Stimulated activated CD4-positive, alpha-beta T cell treated with anti-CD3 and anti-CD28 coated beads, Interleukin-2, amount 100 ng/mL, for 24 hours (primary cell): ENCODE data around the gene FXYD6.

Experiments
- DNase-seq, 2 donors: peaks; one replicate each; pipeline ENCODE4 v3.0.0-alpha.2; 2020

Gene FXYD6

GRCh38 chr11:117910525-117910924, 34.1 kb upstream of the FXYD6 start:
- DNase-seq = no peak

DNA sequence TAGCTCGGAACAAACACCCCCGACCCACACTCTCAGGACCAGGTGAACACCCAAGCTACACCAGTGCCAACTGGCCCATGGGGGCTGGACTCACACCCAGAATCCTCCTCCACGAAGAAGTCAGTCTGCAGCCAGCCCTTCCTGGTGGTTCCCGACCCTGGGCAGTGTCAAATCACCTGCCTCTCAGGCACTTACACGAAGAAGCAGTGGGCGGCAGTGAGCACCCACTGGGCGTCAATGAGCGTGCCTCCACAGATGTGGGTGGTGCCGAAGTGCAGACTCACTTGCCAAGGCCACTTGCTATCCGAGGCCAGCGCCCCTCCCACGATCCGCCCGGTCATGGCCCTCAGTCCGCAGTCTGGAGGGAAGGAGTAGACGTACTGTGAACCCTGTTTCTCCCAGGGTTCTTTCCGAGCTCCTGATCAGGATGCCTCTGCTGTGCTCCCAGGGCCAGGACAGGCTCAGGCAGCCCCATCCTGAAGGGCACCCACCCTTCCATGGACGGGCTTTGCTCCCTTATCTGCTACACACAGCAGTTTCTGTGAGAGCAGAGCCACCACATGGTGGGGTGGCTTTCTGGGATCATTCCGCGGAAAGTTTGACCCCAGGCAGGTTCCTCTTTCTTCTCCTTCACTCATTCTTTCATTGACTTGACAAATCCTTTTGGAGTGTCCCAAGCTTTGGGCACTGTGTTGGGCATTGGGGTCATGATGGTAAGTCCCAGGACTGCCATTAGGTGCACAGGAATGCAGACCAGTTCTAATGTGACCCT, 33.3 kb upstream of the FXYD6 start:
- DNase-seq = no peak

- DNase-seq = no peak
These were observed 32.6 kb upstream of the FXYD6 start for GRCh38 chr11:117908959-117909610.

DNA sequence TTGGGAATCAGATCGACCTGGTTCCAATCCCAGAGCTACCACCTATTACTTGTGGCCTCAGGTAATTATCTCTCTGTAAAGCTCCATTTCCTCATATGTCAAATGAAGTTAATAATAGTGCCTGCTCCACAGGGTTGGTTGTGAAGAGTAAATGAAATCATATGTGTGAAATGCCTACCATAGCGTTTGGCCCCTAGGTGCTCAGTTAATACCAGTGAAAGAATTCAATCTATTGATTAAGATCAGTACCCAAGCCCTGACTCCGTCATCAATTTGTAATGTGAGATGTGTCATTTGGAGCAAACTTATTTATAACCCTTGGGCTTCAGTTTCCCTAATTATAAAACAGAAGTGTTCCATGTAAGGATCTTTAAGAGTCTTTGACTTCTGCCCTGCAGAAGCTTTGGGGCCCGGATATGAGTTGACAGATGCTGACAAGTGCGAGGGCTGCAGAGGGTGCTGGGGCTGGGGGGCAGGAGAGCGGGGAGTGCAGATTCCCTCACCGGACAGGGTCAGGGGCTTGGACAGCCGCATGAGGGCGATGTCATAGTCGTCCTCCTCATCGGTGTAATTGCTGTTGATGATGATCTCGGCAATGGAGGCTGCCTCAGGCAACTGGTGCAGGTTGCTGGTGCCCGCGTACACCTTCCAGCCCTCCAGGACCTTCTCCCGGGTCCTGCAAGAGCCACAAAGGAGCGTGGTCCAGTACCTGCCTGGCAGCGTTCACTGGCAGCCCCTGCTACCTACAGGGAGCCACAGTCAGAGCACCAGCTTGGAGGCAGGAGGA, 31.8 kb upstream of the FXYD6 start:
- no peak for DNase-seq

- DNase-seq = peak; percentile 62 to 79
These were observed 31.0 kb upstream of the FXYD6 start for GRCh38 chr11:117907276-117908108.

GRCh38 chr11:117906710-117907109, 30.3 kb upstream of the FXYD6 start:
- no peak for DNase-seq

DNA sequence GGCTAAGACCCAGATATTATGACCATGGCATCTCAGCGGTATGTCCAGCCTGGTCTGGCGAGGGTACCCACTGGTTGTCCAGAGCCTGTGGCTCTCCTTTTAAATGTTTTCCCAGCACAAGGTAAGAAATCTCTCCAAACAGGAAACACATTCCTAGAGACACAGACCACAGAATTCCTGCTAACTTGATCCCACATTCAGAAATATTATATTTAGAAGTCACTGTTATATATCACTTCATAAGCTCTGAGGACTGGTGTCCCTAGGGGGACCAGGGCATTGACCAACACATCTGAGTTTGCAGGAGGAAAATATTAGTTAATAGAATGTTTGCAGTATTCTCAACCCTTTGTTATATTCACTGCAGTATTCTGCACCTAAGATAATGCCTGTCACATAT, 29.7 kb upstream of the FXYD6 start:
- DNase-seq = no peak

- no peak for DNase-seq
These were observed 29.1 kb upstream of the FXYD6 start for GRCh38 chr11:117905524-117905923.

DNA sequence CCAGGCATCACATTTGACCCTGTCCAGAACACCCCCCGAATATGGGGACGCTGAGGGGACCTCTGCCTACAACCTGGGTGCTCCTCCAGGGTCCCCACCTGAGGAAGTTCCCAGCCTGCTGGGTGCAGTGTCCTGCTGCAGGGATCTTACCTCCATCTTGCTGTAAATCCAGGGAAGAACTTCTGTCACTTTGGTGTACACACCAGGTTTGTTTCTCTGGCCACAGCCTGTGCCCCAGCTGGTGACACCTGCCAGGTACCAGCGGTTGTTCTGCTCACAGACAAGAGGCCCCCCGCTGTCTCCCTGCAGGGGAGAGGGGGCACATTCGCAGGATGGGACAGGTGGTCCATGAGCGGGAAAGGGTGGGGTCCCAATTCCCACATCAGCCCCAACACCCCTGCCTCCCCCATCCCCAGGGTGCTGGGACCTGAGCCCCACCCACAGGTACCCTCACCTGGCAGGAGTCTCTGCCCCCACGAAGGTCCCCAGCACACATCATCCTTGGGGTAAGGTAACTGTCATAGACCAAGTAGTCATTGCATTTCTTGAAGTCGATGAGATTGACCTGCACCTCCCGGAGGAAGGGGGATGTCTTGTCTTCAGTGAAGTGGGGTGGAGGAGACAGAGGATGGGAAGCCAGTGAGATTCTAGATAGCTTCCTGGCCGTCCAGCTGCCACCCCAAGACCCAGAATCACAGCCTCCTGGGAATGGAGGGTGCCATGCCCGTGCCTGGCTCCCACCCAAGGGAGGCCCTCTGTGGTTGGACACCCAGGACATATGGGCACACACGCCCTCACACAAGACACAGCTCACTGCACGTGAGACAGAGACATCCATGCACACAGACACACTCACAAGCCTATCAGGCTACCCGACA, 27.3 kb upstream of the FXYD6 start:
- no peak for DNase-seq

- no peak for DNase-seq
These were observed 25.8 kb upstream of the FXYD6 start for GRCh38 chr11:117902001-117902845.

GRCh38 chr11:117901601-117902000, 25.1 kb upstream of the FXYD6 start:
- DNase-seq = no peak

- no peak for DNase-seq
These were observed 24.4 kb upstream of the FXYD6 start for GRCh38 chr11:117900720-117901440.

DNA sequence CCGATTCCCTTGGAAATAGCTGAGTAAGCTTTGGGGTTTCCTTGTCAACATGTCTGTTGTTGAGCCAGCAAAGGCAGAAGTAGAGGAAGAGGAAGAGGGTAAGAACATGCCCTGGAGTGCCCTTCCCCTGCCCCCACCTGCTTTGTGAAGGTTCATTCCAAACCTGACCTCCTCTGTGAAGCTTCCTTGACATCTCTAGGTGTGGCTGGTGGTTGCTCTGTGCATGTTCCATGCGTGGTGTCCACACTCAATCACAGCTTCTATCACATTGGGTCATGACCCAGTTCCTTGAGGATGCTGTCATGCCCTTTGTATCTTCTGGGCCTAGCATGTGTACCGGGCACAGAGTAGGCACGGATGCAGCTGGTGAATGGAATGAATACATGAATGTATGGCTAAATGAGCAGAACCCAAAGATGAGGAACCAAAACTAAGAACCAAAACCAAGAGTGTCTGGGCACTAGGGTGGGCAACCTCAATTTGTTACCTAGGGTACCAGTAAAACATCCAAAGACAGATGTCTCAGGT, 23.7 kb upstream of the FXYD6 start:
- DNase-seq = no peak

GRCh38 chr11:117898059-117898458, 21.6 kb upstream of the FXYD6 start:
- no peak for DNase-seq

GRCh38 chr11:117892651-117893050, 16.2 kb upstream of the FXYD6 start:
- no peak for DNase-seq

DNA sequence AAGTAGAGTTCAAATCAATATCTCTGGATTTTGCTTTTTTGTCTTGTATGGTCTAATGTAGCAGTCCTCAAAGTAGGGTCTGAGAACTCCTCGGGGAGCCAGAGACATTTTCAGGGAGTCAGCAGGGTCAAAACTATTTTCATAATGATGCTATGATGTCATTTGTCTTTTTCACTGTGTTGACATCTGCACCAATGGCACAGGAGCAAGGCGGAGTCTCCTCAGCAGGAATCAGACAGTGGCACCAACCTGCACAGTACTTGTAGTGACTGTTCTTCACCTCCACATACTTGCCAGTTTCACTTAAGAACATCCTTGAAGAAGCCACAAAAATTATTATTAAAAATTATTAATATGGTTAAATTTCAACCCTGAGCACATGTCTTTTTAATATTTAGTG, 14.9 kb upstream of the FXYD6 start:
- no peak for DNase-seq

- no peak for DNase-seq
These were observed 11.7 kb upstream of the FXYD6 start for GRCh38 chr11:117888139-117888566.

GRCh38 chr11:117887431-117888138, 11.1 kb upstream of the FXYD6 start:
- no peak for DNase-seq

DNA sequence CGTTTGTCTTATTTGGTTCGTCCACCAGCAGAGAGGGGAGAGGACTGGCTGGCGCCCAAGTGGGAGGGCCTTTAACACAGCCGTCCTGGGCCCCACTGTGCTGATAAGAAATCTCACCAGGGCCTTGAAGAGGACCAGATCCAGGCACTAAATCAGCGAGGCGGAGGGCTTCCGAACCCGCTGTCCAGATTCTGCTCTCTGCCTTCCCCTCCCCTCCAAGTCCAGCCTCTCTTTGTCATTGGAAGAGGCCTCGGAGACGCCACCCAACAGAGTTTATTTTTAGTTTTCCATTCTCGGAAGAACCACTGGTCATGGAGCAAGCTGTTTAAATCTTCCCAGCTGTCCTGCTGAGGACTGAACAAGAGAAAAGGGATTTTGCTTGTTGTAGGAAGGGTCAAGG, 9.3 kb upstream of the FXYD6 start:
- DNase-seq = no peak
